ENCODE data around the gene SRRM1. TPM values are rescaled to one million over a fixed set of nuclear protein-coding genes. Genes with fewer than 3 reads are reported as not detected.

SRRM1 gene
- total and polyA plus RNA-seq, 2 experiments from 2014 or later = 118 to 666 TPM

DNA sequence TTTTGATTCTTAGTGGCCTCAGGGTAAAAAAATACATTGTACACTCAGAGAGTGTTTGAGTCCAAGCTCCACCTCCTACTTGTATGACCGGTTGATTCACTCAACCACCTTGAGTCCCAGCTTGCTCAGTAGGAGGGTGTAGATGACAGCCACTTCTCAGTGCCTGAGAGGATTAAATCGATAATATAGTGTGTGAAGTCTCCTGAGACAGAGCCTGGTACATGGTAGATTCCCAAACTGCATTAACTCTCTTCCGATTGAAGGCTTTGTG, 48.8 kb upstream of the SRRM1 start:
- H3K4me3 Mint-ChIP-seq = no peak overlapping the region
- H4K20me1 ChIP-seq (replicated peaks; ENCODE audit: insufficient read depth) = no peaks in the 10 kb centered on the region
- H3F3A ChIP-seq (replicated peaks; ENCODE audit: low read depth) = no peaks in the 10 kb centered on the region
- no peak overlapping the region for H3K27ac ChIP-seq (ENCODE audit: low read depth)
- no peak for DNase-seq (ENCODE audit: low spot score)
- H3K4me3 ChIP-seq = no peak overlapping the region
- no peak overlapping the region for H2AFZ ChIP-seq
- H3K9me3 Mint-ChIP-seq = no peaks in the 10 kb centered on the region
- no peak overlapping the region for H3K4me2 ChIP-seq
- no peaks in the 10 kb centered on the region for H3K36me3 ChIP-seq (ENCODE audit: insufficient read depth)
- peaks cover 5% of the 10 kb centered on the region for H3K27me3 Mint-ChIP-seq (ENCODE audit: insufficient read depth, low read depth, poor library complexity)
- no peaks in the 10 kb centered on the region for H3K9me2 ChIP-seq (ENCODE audit: insufficient read depth)
- TF ChIP-seq, protein P1, sequence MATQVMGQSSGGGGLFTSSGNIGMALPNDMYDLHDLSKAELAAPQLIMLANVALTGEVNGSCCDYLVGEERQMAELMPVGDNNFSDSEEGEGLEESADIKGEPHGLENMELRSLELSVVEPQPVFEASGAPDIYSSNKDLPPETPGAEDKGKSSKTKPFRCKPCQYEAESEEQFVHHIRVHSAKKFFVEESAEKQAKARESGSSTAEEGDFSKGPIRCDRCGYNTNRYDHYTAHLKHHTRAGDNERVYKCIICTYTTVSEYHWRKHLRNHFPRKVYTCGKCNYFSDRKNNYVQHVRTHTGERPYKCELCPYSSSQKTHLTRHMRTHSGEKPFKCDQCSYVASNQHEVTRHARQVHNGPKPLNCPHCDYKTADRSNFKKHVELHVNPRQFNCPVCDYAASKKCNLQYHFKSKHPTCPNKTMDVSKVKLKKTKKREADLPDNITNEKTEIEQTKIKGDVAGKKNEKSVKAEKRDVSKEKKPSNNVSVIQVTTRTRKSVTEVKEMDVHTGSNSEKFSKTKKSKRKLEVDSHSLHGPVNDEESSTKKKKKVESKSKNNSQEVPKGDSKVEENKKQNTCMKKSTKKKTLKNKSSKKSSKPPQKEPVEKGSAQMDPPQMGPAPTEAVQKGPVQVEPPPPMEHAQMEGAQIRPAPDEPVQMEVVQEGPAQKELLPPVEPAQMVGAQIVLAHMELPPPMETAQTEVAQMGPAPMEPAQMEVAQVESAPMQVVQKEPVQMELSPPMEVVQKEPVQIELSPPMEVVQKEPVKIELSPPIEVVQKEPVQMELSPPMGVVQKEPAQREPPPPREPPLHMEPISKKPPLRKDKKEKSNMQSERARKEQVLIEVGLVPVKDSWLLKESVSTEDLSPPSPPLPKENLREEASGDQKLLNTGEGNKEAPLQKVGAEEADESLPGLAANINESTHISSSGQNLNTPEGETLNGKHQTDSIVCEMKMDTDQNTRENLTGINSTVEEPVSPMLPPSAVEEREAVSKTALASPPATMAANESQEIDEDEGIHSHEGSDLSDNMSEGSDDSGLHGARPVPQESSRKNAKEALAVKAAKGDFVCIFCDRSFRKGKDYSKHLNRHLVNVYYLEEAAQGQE (IDR thresholded peaks at IDR 0.05; ENCODE audit: unreplicated experiment) = no peak
- H3K36me3 Mint-ChIP-seq (ENCODE audit: low read depth) = no peaks in the 10 kb centered on the region
- H3K4me1 ChIP-seq (ENCODE audit: insufficient read depth) = no peaks in the 10 kb centered on the region
- no peaks in the 10 kb centered on the region for H3K79me2 ChIP-seq (replicated peaks; ENCODE audit: insufficient read depth)
- H3K4me1 Mint-ChIP-seq = no peaks in the 10 kb centered on the region
- no peaks in the 10 kb centered on the region for H3K27me3 ChIP-seq (ENCODE audit: insufficient read depth)
- H3K27ac Mint-ChIP-seq = no peak overlapping the region
- ATAC-seq = no peak

DNA sequence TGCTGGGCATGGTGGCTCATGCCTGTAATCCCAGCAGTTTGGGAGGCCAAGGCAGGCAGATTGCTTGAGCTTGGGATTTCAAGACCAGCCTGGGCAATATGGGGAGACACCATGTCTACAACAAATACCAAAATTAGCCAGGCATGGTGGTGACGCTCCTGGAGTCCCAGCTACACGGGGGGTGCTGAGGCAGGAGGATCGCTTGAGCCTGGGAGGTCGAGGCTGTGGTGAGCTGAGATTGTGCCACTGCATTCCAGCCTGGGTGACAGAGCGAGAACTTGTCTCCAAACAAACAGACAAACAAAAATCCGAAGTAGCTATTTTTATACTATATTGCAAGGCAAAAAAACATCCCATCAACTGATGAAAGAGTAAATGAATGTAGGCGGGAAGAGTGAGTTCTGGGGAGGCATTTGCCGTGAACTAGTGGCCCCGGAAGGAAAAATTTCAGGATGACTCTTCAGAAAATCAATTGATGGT, 46.7 kb upstream of the SRRM1 start:
- H3K4me2 ChIP-seq = no peak overlapping the region
- H2AFZ ChIP-seq = peak overlapping the region; percentile 32; the same call in 1 of the 2 replicates
- Mint-ChIP-seq H3K4me3 (no peak overlapping the region), H3K27me3 (ENCODE audit: insufficient read depth, low read depth, poor library complexity) (peaks cover 8% of the 10 kb centered on the region), H3K36me3 (ENCODE audit: low read depth) (no peaks in the 10 kb centered on the region), H3K9me3 (no peaks in the 10 kb centered on the region), H3K4me1 (no peaks in the 10 kb centered on the region), H3K27ac (no peak overlapping the region)
- ATAC-seq (no peak), DNase-seq (ENCODE audit: low spot score) (no peak)
- H3K79me2 ChIP-seq (replicated peaks; ENCODE audit: insufficient read depth) = no peaks in the 10 kb centered on the region
- H3F3A ChIP-seq (replicated peaks; ENCODE audit: low read depth) = no peaks in the 10 kb centered on the region
- H3K9me2 ChIP-seq (ENCODE audit: insufficient read depth) = no peaks in the 10 kb centered on the region
- H4K20me1 ChIP-seq (replicated peaks; ENCODE audit: insufficient read depth) = no peaks in the 10 kb centered on the region
- no peaks in the 10 kb centered on the region for H3K4me1 ChIP-seq (ENCODE audit: insufficient read depth)
- no peak overlapping the region for H3K27ac ChIP-seq (ENCODE audit: low read depth)
- no peak overlapping the region for H3K4me3 ChIP-seq
- no peaks in the 10 kb centered on the region for H3K27me3 ChIP-seq (ENCODE audit: insufficient read depth)
- H3K36me3 ChIP-seq (ENCODE audit: insufficient read depth) = no peaks in the 10 kb centered on the region
- TF ChIP-seq JUNB (IDR thresholded peaks at IDR 0.05; ENCODE audit: unreplicated experiment) = no peak
- TF ChIP-seq ZNF462 (CRISPR knock-in tag; IDR thresholded peaks at IDR 0.05) = no peak
- TF ChIP-seq, protein P1 (IDR thresholded peaks at IDR 0.05; ENCODE audit: unreplicated experiment) = no peak
- no peak for TF ChIP-seq STAT1 (IDR thresholded peaks at IDR 0.05; ENCODE audit: unreplicated experiment)
- TF ChIP-seq POLR2AphosphoS5 (IDR thresholded peaks at IDR 0.05; ENCODE audit: low read depth) = no peak
- TF ChIP-seq EZH2phosphoT487 (IDR thresholded peaks at IDR 0.05; ENCODE audit: unreplicated experiment) = no peak
- no peak for TF ChIP-seq EZH2 (IDR thresholded peaks at IDR 0.05; ENCODE audit: low read depth, unreplicated experiment)
- TF ChIP-seq NANOG (IDR thresholded peaks at IDR 0.05; ENCODE audit: borderline replicate concordance) = no peak
